WTC11 (cell line): Measurements from ENCODE around the gene TMEM92. TPM values are rescaled to one million over a fixed set of nuclear protein-coding genes. Genes with fewer than 3 reads are reported as not detected.

Experiments used
- ATAC-seq: fragments of 200-7000 bp; cut with Tn5 transposase; 2 replicates; pipeline ENCODE4 v1.10.0; 2021; ENCODE audit warnings: mild to moderate bottlenecking, moderate library complexity
- CTCF ChIA-PET: fragments of 300-600 bp; sonication (Branson Sonifier 250); formaldehyde crosslinking; loops from one replicate; lab custom pipeline; 2021; ENCODE audit warnings: antibody characterized with exemption; lab: Charles Lee
- POLR2A ChIA-PET: fragments of 350-600 bp; sonication (Branson Sonifier 250); formaldehyde crosslinking; loops from one replicate; lab custom pipeline; 2021; ENCODE audit warnings: antibody characterized with exemption; lab: Charles Lee
- DNase-seq: peaks from one replicate; pipeline ENCODE4 v3.0.0; 2021; ENCODE audit warnings: low spot score
- H3K27ac Mint-ChIP-seq: 2 replicates; pipeline ENCODE4 v1.8.0; 2021; ENCODE audit warnings: mixed read lengths
- H3K27me3 Mint-ChIP-seq: 2 replicates; pipeline ENCODE4 v1.8.0; 2021; ENCODE audit warnings: low read depth, mild to moderate bottlenecking, moderate library complexity, mixed read lengths
- H3K36me3 Mint-ChIP-seq: 2 replicates; pipeline ENCODE4 v1.8.0; 2021; ENCODE audit warnings: mixed read lengths
- H3K4me1 Mint-ChIP-seq: 2 replicates; pipeline ENCODE4 v1.8.0; 2022; ENCODE audit warnings: mixed read lengths
- H3K4me3 Mint-ChIP-seq: 2 replicates; pipeline ENCODE4 v1.8.0; 2021; ENCODE audit warnings: mild to moderate bottlenecking, moderate library complexity, mixed read lengths
- H3K9me3 Mint-ChIP-seq: 2 replicates; pipeline ENCODE4 v1.8.0; 2021; ENCODE audit warnings: mixed read lengths
- CREB1 ChIP-seq: sonication (generic); formaldehyde crosslinking; IDR thresholded peaks from 2 replicates; pipeline ENCODE4 v1.8.0; 2023; ENCODE audit warnings: mild to moderate bottlenecking, missing genetic modification reagents
- E2F4 ChIP-seq: sonication (generic); formaldehyde crosslinking; IDR thresholded peaks from 2 replicates; pipeline ENCODE4 v1.8.1; 2022; ENCODE audit warnings: low read depth, mild to moderate bottlenecking, moderate library complexity, missing genetic modification reagents, borderline replicate concordance
- ELF4 ChIP-seq: sonication (generic); formaldehyde crosslinking; IDR thresholded peaks from 2 replicates; pipeline ENCODE4 v1.8.1; 2022; ENCODE audit warnings: low read depth, mild to moderate bottlenecking, moderate library complexity, missing genetic modification reagents
- ERG ChIP-seq: fragments of 250-450 bp; sonication (Bioruptor Pico); IDR thresholded peaks from 2 replicates; pipeline ENCODE4 v1.8.0; 2021; ENCODE audit warnings: mild to moderate bottlenecking
- IRF2 ChIP-seq: sonication (generic); formaldehyde crosslinking; IDR thresholded peaks from 2 replicates; pipeline ENCODE4 v1.8.0; 2022; ENCODE audit warnings: low read depth, missing genetic modification reagents, borderline replicate concordance
- MAX ChIP-seq: sonication (generic); formaldehyde crosslinking; IDR thresholded peaks from 2 replicates; pipeline ENCODE4 v1.8.0; 2022; ENCODE audit warnings: mild to moderate bottlenecking, missing genetic modification reagents
- MLX ChIP-seq: sonication (generic); formaldehyde crosslinking; IDR thresholded peaks from 2 replicates; pipeline ENCODE4 v1.8.1; 2023; ENCODE audit warnings: mild to moderate bottlenecking, missing genetic modification reagents, moderate library complexity
- NFYB ChIP-seq: sonication (generic); formaldehyde crosslinking; conservative IDR thresholded peaks from 2 replicates; pipeline ENCODE4 v1.8.0; 2022; ENCODE audit warnings: low read depth, missing genetic modification reagents
- NR2C2 ChIP-seq: sonication (generic); formaldehyde crosslinking; IDR thresholded peaks from 2 replicates; pipeline ENCODE4 v1.8.0; 2022; ENCODE audit warnings: mild to moderate bottlenecking, missing genetic modification reagents
- SMAD4 ChIP-seq: sonication (generic); formaldehyde crosslinking; IDR thresholded peaks from 2 replicates; pipeline ENCODE4 v1.8.0; 2022; ENCODE audit warnings: mild to moderate bottlenecking, missing genetic modification reagents
- ZMAT4 ChIP-seq: fragments of 250-450 bp; sonication (Bioruptor Pico); IDR thresholded peaks from 2 replicates; pipeline ENCODE4 v1.9.0; 2021; ENCODE audit warnings: mild to moderate bottlenecking
- ZNF423 ChIP-seq: fragments of 250-450 bp; sonication (Bioruptor Pico); IDR thresholded peaks from 2 replicates; pipeline ENCODE4 v2.1.2; 2022; ENCODE audit warnings: mild to moderate bottlenecking, moderate library complexity
- ZNF425 ChIP-seq: fragments of 250-450 bp; sonication (Bioruptor Pico); conservative IDR thresholded peaks from 2 replicates; pipeline ENCODE4 v1.9.0; 2021; ENCODE audit warnings: mild to moderate bottlenecking
- total RNA-seq: library from RNA; stranded (reverse); gene quantifications from 3 replicates; pipeline ENCODE4 v1.2.3, GENCODE V29; 2021
- TF ChIP-seq, protein P1 (sequence below): fragments of 250-450 bp; sonication (Bioruptor Pico); IDR thresholded peaks from 2 replicates; pipeline ENCODE4 v2.1.2; 2022; ENCODE audit warnings: mild to moderate bottlenecking, moderate library complexity
- TF ChIP-seq, protein P2 (sequence below): fragments of 200-600 bp; IDR thresholded peaks from 2 replicates; pipeline ENCODE4 v1.8.0; 2022; ENCODE audit warnings: antibody characterized with exemption
- TF ChIP-seq, protein P3 (sequence below): fragments of 250-450 bp; sonication (Bioruptor Pico); IDR thresholded peaks from 2 replicates; pipeline ENCODE4 v1.9.0; 2021; ENCODE audit warnings: mild to moderate bottlenecking, borderline replicate concordance

TMEM92 gene
- total RNA-seq, 1 experiment from 2014 or later, result 9.8 TPM

GRCh38 chr17:50279181-50279526 lies 4.9 kb downstream of the TMEM92 start:
- Mint-ChIP-seq H3K27me3 (0 out of 2 replicates have a peak, but pooled peaks cover 6% of the 10 kb centered on the region), H3K4me3 (no peak overlapping the region), H3K4me1 (peaks cover 56% of the 10 kb centered on the region), H3K27ac (no peak overlapping the region), H3K9me3 (peaks cover 5% of the 10 kb centered on the region)
- POLR2A ChIA-PET, result no interaction called here
- no peak for DNase-seq
- TF ChIP-seq ELF4 (CRISPR knock-in tag), result no peak
- TF ChIP-seq CREB1 (CRISPR knock-in tag), result no peak
- TF ChIP-seq, all 79 proteins: peak for 0
- CTCF ChIA-PET, result interaction anchor here (1.0 to 2.1 kb wide), 2 partner anchors 110 to 113 kb away, joined by 4 to 6 read pairs; partner anchors contain the start of gene SGCA
- ATAC-seq, result no peak
- peaks cover 7% of the 10 kb centered on the region for H3K36me3 Mint-ChIP-seq

DNA sequence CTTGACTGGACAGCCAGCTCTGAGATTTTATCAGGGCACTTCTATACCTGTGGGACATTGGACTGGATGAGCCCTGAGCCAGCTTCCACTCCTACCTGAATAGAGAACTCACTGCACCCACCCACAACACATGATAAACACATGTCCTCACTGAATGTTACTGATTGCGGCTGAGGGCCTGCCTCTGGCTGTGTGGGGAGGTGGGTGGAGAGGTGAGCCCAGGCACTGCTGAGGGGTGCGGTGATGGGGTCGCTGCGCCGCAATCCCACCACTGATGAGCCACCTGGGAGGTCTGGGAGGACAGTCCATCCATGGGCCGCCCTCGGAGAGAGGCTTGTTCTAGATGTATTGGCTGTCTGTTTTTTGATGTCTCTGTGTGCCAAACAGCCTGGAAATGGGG lies 5.4 kb downstream of the TMEM92 start:
- ChIA-PET CTCF (interaction anchor here (1.0 kb wide), 1 partner anchor 113 kb away, joined by 4 read pairs; the partner anchor contains the start of gene SGCA), POLR2A (no interaction called here)
- no peak for DNase-seq
- Mint-ChIP-seq H3K9me3 (peaks cover 5% of the 10 kb centered on the region), H3K36me3 (peaks cover 7% of the 10 kb centered on the region), H3K4me1 (peaks cover 57% of the 10 kb centered on the region), H3K27ac (no peak overlapping the region), H3K27me3 (0 out of 2 replicates have a peak, but pooled peaks cover 6% of the 10 kb centered on the region), H3K4me3 (no peak overlapping the region)
- TF ChIP-seq ZNF423 (CRISPR knock-in tag), result no peak
- TF ChIP-seq MLX (CRISPR knock-in tag), result no peak
- no peak for TF ChIP-seq ZNF425 (CRISPR knock-in tag)
- TF ChIP-seq NFYB (CRISPR knock-in tag), result no peak
- TF ChIP-seq NR2C2 (CRISPR knock-in tag), result no peak
- TF ChIP-seq, protein P1, sequence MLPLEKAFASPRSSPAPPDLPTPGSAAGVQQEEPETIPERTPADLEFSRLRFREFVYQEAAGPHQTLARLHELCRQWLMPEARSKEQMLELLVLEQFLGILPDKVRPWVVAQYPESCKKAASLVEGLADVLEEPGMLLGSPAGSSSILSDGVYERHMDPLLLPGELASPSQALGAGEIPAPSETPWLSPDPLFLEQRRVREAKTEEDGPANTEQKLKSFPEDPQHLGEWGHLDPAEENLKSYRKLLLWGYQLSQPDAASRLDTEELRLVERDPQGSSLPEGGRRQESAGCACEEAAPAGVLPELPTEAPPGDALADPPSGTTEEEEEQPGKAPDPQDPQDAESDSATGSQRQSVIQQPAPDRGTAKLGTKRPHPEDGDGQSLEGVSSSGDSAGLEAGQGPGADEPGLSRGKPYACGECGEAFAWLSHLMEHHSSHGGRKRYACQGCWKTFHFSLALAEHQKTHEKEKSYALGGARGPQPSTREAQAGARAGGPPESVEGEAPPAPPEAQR (CRISPR knock-in tag), result no peak
- TF ChIP-seq MAX (CRISPR knock-in tag), result no peak
- no peak for TF ChIP-seq IRF2 (CRISPR knock-in tag)
- ATAC-seq, result no peak

- CTCF ChIA-PET, result interaction anchor here (1.0 to 1.3 kb wide), 2 partner anchors 18 to 114 kb away, joined by 3 to 4 read pairs; partner anchors contain the start of gene SGCA
- H3K36me3 Mint-ChIP-seq, result peaks cover 7% of the 10 kb centered on the region
- POLR2A ChIA-PET, result no interaction called here
- peaks cover 5% of the 10 kb centered on the region for H3K9me3 Mint-ChIP-seq
- no peak for DNase-seq
- H3K4me1 Mint-ChIP-seq, result peaks cover 56% of the 10 kb centered on the region
- no peak overlapping the region for H3K27ac Mint-ChIP-seq
- TF ChIP-seq SMAD4 (CRISPR knock-in tag) (no peak), ERG (CRISPR knock-in tag) (no peak), E2F4 (CRISPR knock-in tag) (no peak), ZMAT4 (CRISPR knock-in tag) (no peak)
- TF ChIP-seq, protein P2, sequence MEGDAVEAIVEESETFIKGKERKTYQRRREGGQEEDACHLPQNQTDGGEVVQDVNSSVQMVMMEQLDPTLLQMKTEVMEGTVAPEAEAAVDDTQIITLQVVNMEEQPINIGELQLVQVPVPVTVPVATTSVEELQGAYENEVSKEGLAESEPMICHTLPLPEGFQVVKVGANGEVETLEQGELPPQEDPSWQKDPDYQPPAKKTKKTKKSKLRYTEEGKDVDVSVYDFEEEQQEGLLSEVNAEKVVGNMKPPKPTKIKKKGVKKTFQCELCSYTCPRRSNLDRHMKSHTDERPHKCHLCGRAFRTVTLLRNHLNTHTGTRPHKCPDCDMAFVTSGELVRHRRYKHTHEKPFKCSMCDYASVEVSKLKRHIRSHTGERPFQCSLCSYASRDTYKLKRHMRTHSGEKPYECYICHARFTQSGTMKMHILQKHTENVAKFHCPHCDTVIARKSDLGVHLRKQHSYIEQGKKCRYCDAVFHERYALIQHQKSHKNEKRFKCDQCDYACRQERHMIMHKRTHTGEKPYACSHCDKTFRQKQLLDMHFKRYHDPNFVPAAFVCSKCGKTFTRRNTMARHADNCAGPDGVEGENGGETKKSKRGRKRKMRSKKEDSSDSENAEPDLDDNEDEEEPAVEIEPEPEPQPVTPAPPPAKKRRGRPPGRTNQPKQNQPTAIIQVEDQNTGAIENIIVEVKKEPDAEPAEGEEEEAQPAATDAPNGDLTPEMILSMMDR, result no peak
- TF ChIP-seq, protein P3, sequence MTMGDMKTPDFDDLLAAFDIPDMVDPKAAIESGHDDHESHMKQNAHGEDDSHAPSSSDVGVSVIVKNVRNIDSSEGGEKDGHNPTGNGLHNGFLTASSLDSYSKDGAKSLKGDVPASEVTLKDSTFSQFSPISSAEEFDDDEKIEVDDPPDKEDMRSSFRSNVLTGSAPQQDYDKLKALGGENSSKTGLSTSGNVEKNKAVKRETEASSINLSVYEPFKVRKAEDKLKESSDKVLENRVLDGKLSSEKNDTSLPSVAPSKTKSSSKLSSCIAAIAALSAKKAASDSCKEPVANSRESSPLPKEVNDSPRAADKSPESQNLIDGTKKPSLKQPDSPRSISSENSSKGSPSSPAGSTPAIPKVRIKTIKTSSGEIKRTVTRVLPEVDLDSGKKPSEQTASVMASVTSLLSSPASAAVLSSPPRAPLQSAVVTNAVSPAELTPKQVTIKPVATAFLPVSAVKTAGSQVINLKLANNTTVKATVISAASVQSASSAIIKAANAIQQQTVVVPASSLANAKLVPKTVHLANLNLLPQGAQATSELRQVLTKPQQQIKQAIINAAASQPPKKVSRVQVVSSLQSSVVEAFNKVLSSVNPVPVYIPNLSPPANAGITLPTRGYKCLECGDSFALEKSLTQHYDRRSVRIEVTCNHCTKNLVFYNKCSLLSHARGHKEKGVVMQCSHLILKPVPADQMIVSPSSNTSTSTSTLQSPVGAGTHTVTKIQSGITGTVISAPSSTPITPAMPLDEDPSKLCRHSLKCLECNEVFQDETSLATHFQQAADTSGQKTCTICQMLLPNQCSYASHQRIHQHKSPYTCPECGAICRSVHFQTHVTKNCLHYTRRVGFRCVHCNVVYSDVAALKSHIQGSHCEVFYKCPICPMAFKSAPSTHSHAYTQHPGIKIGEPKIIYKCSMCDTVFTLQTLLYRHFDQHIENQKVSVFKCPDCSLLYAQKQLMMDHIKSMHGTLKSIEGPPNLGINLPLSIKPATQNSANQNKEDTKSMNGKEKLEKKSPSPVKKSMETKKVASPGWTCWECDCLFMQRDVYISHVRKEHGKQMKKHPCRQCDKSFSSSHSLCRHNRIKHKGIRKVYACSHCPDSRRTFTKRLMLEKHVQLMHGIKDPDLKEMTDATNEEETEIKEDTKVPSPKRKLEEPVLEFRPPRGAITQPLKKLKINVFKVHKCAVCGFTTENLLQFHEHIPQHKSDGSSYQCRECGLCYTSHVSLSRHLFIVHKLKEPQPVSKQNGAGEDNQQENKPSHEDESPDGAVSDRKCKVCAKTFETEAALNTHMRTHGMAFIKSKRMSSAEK (CRISPR knock-in tag), result no peak
- ATAC-seq, result peak; percentile 29
- H3K4me3 Mint-ChIP-seq, result no peak overlapping the region
- H3K27me3 Mint-ChIP-seq, result 0 out of 2 replicates have a peak, but pooled peaks cover 6% of the 10 kb centered on the region
These were observed 5.8 kb downstream of the TMEM92 start for GRCh38 chr17:50280068-50280467.
